GM18508 (cell line): ENCODE data around the gene ID2.

Experiments used
- ATAC-seq: cut with Tn5 transposase; IDR thresholded peaks from one replicate; pipeline ENCODE4 v1.9.1; 2021; ENCODE audit warnings: moderate number of reproducible peaks; ENCODE audit not compliant: insufficient read depth, unreplicated experiment

Gene ID2

DNA sequence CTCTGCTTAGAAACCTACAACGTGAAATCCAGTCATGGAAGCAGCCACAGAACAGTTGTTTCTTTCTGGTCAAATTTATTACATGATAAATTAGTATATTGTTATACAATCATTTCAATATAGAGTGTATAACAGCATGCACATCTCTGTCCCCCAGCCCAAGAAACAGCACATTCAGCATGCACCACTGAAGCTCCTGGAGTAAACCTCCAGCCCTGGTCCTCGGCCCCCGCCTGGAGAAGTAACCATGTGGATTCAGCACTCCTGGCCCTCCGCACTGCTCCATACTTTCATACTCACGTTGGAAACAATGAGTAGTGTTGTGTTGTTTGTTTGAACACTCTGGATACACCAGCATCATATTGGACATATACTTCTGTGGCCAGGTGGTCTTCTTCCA, 15.3 kb upstream of the ID2 start:
- no peak for ATAC-seq

DNA sequence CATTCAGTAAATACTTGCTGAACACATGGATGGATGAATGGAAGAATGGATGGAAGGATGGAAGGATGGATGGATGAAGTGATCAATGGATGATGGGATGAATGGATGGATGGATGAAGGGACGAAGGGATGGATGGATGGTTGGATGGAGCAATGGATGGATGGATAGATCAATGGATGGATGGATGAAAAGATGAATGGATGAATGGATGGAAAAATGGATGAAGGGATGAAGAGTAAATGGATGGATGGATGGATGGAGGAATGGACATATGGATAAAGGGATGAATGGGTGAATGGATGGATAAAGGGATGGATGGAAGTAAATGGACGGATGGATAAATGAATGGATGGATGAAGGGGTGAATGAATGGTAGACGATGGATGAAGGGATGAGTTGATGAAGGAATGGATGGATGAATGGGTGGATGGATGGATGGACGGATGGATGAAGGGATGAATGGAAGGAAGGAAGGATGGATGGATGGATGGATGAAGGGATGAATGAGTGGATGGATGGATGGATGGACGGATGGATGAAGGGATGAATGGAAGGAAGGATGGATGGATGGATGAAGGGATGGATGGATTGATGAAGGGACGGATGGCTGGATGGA, 13.9 kb upstream of the ID2 start:
- no peak for ATAC-seq

DNA sequence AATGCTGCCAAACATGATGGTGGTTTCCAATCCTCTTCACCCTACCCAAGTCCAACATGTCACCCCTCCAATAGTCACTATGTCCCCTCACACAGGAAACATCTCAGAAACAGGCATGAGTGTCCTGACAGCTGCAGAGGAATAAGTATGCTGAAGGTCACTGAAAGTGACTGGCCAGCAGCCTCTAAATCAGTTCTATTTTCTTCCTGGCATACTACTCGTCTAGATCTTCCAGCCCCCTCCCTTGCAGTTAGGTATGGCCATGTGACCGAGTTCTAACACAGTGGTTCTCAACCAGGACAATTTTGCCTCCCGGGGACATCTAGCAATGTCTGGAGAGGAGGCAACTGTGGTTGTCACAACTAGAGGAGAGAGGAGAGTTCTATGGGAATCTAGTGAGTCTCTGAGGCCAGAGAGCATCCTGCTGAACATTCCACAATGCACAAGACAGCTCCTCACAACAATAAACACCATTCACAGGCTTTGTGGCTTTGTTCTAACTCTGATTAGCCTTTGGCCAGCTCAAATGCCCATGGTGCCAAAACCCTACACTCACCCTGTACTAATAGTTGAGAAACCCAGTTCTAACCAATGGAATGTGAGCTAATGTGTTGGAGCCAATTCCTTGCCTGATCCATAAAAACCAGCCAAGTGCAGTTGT, 12.6 kb upstream of the ID2 start:
- no peak for ATAC-seq

DNA sequence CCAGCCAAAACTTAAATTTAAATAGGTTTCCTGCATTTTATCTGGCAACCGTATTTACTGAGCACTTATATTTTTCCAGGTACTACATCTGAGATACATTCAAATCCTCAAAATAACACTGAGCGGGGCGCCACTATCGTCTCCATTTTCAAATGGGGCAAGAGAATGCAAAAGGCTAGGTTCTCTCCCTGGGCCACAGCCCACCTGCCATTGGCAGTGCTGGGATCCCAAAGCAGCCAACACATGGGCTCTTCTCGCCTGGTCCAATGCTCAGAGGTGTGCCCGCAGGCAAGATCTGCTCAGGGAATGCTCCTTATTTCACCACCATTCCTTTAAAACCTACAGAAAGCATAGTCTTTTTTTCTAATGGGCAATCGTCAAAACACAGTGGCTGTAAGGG, 11.3 kb upstream of the ID2 start:
- ATAC-seq: no peak

DNA sequence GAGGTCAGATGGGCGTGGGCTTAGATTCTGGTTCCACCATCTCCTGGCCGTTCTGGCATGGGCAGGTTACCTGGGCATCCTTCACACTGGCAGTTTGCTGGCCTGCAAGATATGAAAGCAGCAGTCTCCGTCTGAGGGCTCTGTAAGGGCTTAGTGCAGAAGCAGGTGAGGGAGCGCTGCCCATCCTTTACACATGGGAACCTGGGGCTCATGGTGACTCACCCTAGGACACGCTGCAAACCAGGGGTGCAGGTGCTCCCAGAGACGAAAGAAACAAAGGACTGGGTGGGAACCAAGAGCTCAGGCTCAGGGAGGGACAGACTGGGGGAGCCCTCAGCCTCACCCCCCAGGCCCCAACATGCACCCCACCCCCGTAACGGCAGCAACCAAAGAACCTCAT, 10.7 kb upstream of the ID2 start:
- ATAC-seq: no peak

DNA sequence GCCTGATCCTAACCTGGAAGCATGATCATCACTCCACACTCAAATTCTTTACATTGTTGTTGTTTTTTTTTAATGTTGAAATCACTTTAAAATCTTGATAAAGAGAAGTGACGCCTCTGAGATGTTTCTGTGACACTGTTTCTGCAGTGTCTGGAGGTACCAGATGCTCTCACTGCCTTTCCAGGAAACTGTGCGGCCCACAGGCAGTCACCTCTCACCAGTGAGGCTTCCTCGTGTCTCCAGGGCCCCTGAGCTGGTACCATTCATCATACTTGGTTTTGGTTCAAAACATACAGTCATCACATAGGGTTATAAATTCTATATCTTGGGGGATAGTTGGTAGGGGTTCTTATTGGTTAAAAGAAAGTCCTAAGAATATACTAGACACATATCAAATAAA, 10.1 kb upstream of the ID2 start:
- ATAC-seq: no peak

DNA sequence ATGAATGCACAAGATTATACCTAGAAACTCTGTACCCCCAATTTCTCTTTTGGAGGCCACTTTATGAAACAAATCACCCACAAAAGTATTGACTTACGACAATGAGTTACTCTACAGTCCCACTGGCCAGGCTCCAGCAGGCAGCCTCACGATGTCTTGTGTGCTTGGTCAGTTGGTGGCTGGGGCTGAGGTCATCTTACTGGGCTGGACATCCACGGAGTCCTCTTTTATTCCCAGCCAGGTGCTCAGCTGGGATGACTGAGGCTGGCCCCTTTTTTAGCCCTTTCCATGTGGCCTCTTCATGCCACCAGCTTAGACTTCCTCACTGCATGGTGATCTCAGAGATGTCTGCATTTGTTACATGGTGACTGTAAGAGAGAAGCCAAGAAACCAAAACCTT, 8.9 kb upstream of the ID2 start:
- no peak for ATAC-seq

DNA sequence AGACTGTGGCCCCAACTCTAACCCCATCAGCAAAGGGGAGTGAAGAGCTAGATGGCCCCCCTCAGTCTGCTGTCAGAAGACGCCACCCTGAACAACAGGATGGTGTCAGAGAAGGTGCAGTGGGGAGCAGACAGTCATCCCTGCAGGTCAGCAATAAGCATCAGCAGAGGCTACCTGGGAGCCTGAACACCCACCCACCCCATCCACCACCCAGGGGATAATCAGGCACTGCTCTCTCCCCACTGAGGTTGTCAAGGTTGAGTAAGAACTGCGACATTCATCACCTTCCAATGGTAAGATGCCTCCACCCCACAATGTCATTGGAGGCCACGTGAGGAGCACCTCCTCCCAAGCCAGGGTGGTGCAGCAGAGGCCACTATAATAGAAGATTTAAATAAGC, 8.5 kb upstream of the ID2 start:
- no peak for ATAC-seq

DNA sequence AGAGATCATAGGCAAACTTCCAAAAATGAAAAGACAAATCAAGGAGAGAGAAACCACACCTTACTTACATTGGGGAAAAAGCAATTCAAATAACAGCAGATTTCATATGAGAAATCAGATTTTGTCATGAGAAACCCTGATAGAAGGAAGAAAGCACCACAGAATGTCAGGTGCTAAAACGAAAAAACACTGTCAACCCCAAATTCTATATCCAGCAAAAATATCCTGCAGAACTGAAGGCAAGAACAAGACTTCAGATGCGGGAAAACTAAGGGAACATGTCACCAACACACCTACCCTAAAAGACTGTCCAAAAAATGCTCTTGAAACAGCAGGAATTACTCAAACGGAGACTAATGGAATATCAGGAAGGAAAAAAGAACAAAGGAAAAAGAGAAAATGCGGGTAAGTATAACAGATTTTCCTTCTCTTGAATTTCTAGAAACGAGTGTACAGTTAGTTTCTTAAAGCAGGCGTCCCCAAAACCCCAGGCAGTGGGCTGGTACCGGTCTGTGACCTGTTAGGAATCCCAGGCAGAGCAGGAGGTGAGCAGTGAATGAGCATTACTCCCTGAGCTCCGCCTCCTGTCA, 7.3 kb upstream of the ID2 start:
- no peak for ATAC-seq

DNA sequence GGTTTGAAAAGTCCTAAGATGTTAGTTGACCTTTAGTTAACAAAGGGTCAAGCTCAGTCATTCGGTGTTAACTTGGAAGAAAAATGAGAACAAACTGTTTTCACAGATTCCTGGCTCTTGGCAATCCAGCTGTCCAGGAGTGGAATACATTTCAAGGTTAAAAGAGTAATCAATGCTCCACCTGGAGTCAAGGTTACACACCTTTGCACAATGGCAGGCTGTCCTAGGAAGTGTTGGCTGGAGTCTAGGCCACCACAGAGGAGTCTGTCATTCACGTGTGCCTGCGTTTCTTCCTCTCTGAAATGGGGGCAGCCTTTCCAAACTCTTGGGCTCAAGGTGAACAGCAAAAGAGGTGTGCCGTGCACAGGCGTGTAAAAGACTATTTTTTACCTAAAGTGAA, 6.3 kb upstream of the ID2 start:
- ATAC-seq: no peak

DNA sequence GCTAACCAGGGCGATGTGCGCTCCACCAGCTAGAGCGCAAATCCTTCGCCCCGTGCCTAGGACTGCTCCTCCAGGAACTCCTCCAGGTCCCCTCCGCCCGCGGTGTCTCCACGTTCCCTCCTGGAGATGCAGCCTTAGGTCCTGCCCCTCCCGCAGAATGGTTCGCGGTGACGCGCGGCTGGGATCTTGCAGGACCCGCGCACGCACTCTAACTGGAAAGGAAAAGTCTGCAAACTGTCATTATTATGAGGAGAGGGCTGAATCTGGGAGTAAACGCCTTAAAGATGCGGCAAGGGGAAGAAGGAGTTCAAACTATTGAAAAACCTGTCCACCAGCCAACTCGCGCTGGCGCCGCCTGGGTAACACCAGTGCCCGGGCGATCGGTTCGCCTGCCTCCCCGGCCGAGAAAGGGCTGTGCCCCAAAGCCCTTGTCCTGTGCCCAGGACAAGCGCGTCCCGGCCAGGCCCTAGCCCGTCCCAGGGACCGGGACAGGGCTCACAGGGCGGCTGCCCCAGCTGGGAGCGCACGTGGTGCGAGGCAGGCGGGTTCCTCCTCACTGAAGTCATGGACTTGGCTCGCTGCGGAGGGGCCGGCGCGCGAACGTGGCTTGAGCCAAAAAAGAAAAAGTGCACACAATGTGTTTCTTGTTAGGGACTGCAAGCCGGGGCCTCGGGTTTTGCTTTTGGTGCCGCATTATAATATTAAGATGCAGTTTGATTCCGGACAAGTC, 5.5 kb upstream of the ID2 start:
- ATAC-seq: no peak

DNA sequence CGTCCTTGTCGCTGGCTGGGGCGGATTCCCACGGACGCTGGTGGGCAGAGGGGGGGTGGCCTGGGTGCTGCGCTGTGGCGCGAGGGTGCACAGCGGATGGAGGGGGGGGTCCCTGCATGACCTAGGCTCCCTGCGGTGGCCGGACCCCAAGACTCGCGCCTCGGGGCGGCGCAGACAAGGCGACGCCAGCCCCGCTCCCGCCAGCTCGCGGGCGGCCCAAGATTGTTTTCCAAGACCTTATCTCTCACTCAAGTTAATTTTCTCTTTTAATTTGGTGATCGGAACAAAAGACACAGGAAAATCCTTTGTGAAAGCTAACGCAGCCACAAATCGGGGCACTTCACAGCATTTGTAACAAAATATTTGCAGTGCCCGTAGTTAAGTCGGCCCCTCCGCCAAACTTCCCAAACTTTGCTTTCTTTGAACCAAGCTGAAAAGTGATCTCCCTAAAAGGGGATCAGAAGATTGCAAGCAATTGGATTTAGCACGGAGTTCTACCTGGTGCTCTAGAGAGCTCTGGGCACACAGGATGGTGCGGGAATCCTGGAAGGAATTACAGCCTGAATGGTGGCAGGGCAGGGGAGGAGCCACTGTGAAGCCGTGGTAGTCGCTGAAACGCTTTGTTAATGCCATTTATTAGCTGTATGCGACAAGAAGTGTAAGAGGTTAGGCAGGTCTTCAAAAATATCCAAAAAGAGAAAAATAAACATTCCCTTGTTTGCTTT, 4.8 kb upstream of the ID2 start:
- ATAC-seq: no peak

DNA sequence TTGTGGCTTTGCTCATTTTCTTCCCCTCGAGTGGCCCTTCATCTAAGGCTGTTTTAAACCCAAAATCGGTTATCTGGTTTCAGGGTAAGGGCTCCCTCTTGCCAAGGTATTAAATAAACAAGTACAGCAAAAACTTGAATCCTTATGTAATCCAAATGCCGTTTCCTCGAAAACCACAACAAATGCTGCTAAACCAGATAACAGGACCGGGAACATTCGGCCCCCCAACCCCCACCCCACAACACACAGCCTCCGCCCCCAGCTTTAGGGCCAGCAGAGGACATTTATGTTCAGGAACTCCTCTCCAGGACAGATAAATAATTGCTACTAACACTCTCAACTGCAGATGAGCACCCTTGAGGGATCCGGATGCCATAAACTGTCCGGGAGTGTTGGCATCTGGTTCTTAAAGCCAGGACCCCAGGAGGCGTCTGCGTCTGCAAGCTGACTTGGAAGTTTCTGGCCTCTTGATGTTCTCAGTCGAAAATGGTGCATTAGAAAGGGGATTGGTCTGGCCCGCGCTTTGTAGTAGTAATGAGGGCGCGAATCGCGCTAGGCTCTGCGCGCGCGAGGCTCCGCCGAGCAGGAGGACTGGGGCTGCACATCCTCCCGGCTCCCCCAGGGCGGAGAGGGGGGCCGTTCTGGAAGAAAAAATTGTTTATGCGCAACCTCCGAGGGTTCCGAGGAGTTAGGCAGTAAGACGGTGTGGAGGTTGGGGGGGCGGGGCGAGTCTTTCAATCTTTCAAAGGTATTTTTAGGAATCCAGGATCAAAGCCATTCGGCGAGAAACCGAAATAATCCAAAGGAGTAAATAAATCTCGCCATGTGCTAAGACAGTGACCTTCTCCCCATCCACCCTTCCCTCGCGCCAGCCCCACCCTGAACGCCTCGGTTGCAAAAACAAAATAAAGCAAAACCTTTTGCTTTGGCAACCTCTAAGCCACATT, 3.9 kb upstream of the ID2 start:
- ATAC-seq: no peak

DNA sequence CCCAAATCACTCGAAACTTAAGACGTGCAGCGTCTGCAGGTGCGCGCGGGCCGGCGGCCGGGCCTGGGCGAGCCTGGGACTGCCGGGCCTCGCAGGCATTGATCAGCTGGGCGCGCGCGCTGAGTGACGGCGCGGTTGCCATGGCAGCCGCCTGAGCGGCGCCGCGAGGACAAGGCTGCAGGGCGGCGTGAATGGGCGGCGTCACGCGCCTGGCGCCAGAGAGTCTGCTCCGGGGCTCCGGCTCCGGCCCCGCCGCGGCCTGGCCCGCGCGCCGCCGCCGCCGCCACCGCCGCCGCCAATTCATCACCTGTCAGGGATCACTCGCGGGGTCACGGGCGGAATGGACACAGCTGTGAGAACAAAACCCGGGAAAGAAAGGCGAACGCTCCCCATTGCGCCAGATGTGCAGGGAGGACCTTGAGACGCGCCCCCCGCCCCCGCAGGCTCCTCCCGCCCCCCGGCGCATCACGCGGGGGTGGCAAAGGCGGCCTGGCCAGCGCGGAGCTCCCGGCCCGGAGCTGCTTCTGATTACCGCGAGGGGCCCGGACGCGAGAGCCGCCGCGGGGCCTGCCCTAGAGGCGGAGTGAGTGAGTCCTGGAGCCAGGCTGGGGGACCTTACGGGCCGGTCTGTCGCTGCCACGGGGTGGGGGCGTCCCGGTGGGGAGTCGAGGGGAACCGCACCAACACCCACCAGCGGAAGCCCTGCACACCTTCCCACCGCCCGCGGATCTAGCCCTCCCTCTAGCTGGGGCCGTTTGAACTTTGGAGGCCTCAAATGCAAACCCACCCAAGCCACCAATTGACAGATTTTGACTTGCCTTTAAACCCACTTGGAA, 2.9 kb upstream of the ID2 start:
- no peak for ATAC-seq

DNA sequence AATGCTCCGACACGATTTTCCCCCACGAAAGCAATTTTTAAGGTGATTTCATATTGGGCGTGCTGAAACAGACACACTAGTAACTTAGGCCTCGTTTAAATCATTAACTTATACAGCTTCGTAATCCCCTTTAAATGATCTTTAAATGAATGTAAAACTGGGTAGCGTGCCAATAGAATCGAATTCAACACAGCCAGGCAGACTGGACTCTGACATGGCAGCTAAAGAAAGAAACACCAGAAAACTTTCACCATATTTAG, 2.4 kb upstream of the ID2 start:
- ATAC-seq: no peak

DNA sequence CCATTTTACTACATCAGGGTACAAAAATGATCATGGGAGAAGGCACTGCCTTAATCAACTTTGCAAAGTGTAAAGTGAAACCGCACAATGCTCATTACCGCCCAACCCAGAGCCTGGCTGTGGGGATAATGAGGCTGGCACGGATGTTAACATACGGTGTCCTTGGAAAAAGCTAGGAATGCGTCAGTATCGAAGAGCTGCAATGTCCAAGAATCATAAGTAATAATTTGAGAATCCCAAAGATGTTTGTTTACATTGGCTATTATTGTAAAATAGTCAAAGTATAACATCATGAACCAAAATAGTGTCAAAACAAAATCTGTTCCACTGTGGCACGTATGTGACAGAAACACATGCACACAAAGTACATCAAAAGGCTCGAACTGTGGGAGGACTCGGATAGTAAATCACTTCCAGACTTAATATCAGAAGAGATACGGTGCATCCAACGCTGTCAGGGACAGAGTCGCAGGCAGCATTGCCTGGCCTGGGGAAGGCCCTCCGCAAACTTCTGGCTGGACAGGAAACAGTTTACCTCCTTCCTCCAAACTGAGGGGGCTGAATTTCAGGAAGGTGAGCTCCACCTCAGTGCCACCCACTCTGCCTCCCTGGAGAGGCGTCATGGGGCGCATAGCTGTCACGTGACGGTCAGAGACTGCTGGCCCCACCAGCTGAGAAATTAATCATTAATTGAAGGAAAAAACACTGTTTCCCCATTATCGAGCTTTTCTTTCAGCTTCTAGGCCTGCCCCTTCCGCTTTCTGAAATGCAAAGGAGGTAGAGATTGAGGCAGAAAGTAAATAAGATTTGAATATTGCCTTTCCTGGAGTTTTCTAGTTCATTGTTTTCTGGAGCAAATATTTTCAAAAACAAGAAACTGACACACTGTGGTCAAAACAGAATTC, 1.8 kb upstream of the ID2 start:
- ATAC-seq: no peak

DNA sequence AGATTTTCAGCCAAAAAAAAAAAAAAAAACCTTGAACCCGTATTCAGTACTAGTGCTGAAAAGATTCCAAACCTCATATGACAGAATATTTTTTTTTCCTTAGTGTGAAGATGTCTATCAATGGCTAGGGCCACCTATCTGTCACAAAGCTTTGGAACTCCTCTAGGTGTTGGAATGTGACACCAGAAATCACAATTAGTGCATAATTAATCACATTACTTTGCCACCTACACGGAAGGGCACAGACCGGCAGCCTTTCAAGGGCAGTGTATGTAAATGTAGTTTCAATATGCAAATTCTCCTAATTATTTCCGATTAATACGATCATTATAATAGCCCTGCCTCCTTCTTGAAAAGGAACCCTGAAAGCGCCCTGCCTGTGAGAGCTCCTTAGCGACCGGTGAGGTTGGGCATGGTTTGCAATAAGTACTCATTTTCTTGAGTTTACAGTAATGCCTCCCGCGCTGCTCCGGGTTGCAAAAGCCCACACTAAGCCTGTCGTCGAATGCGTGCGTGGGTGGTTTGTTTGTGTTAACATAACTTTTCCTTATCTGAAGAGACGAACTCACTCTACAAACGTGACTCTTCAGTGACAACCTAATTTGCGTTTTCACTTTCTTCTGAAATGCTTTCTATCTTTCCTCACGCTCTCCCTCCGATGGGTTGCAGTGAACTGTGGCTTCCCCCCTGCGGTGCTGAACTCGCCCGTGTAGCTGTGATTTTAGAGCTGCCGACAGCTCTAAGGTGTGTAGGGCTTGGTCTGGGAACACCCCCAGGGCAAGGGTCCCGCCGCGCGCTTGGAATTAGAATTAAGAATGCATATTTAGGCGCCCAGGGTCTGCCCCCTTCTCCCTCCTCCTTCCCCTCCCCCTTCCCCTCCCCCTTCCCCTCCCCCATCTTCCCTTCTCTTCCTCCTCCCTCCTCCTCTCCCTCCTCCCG, 765 bp upstream of the ID2 start:
- no peak for ATAC-seq
